H9 (cell line): ENCODE results near the gene PRICKLE1. TPM values are rescaled to one million over a fixed set of nuclear protein-coding genes. Genes with fewer than 3 reads are reported as not detected.

Experiments used
- DNase-seq: peaks from one replicate; pipeline ENCODE4 v3.0.0-alpha.2; 2017
- H2AFZ ChIP-seq: one replicate; pipeline ENCODE4 v1.6.1; 2013; ENCODE audit warnings: mild to moderate bottlenecking, low read length, control low read depth, moderate library complexity
- H2AK5ac ChIP-seq: 2 replicates; pipeline ENCODE4 v1.6.1; 2013; ENCODE audit warnings: low read length, control low read depth, mixed read lengths; ENCODE audit not compliant: insufficient read length
- H2BK120ac ChIP-seq: one replicate; pipeline ENCODE4 v1.6.1; 2013; ENCODE audit warnings: low read depth, mild to moderate bottlenecking, low read length, control low read depth, inconsistent platforms; ENCODE audit not compliant: poor library complexity, severe bottlenecking
- H2BK12ac ChIP-seq: 2 replicates; pipeline ENCODE4 v1.6.1; 2013; ENCODE audit warnings: low read length, control low read depth, mixed read lengths, low read depth; ENCODE audit not compliant: insufficient read length
- H2BK15ac ChIP-seq: 2 replicates; pipeline ENCODE4 v1.6.1; 2013; ENCODE audit warnings: low read depth, low read length, control low read depth
- H2BK20ac ChIP-seq: one replicate; pipeline ENCODE4 v1.6.1; 2013; ENCODE audit warnings: low read depth, mild to moderate bottlenecking, low read length, control low read depth, inconsistent platforms; ENCODE audit not compliant: poor library complexity, severe bottlenecking
- H2BK5ac ChIP-seq: 2 replicates; pipeline ENCODE4 v1.6.1; 2013; ENCODE audit warnings: low read length, control low read depth, mixed read lengths; ENCODE audit not compliant: insufficient read length
- H3K14ac ChIP-seq: 2 replicates; pipeline ENCODE4 v1.6.1; 2013; ENCODE audit warnings: low read length, control low read depth; ENCODE audit not compliant: insufficient read depth
- H3K18ac ChIP-seq: 2 replicates; pipeline ENCODE4 v1.6.1; 2013; ENCODE audit warnings: low read depth, mild to moderate bottlenecking, mixed read lengths, low read length, control low read depth; ENCODE audit not compliant: insufficient read length
- H3K23ac ChIP-seq: 2 replicates; pipeline ENCODE4 v1.6.1; 2013; ENCODE audit warnings: low read length, control low read depth, mixed read lengths, low read depth; ENCODE audit not compliant: insufficient read length
- H3K23me2 ChIP-seq: 2 replicates; pipeline ENCODE4 v1.6.1; 2013; ENCODE audit warnings: low read depth, mild to moderate bottlenecking, mixed read lengths, low read length, control low read depth; ENCODE audit not compliant: insufficient read length, poor library complexity, severe bottlenecking
- H3K27ac ChIP-seq: 2 replicates; pipeline ENCODE4 v1.5.1; 2013; ENCODE audit warnings: low read length, control low read depth, mixed read lengths, low read depth; ENCODE audit not compliant: insufficient read length
- H3K27me3 ChIP-seq: 2 replicates; pipeline ENCODE4 v1.6.1; 2013; ENCODE audit warnings: low read length, control low read depth, inconsistent platforms; ENCODE audit not compliant: insufficient read depth
- H3K4ac ChIP-seq: 2 replicates; pipeline ENCODE4 v1.6.1; 2013; ENCODE audit warnings: low read depth, mild to moderate bottlenecking, control low read depth, inconsistent platforms, low read length, moderate library complexity
- H3K4me1 ChIP-seq: 2 replicates; pipeline ENCODE4 v1.6.1; 2013; ENCODE audit warnings: low read length, control low read depth, inconsistent platforms; ENCODE audit not compliant: insufficient read depth
- H3K4me2 ChIP-seq: 2 replicates; pipeline ENCODE4 v1.6.1; 2013; ENCODE audit warnings: low read length, control low read depth, mixed read lengths; ENCODE audit not compliant: insufficient read length, insufficient read depth
- H3K56ac ChIP-seq: 2 replicates; pipeline ENCODE4 v1.6.1; 2013; ENCODE audit warnings: low read depth, mild to moderate bottlenecking, mixed read lengths, low read length, control low read depth; ENCODE audit not compliant: insufficient read length
- H3K79me1 ChIP-seq: 2 replicates; pipeline ENCODE4 v1.6.1; 2013; ENCODE audit warnings: low read depth, mild to moderate bottlenecking, moderate library complexity, low read length, control low read depth, inconsistent platforms; ENCODE audit not compliant: insufficient read depth, poor library complexity, severe bottlenecking
- H3K79me2 ChIP-seq: 2 replicates; pipeline ENCODE4 v1.6.1; 2013; ENCODE audit warnings: low read length, control low read depth, inconsistent platforms; ENCODE audit not compliant: insufficient read depth
- H3K9ac ChIP-seq: 2 replicates; pipeline ENCODE4 v1.6.1; 2013; ENCODE audit warnings: low read length, control low read depth, mixed read lengths; ENCODE audit not compliant: insufficient read length; ENCODE audit errors: extremely low read depth
- H3K9me3 ChIP-seq: one replicate; pipeline ENCODE4 v1.6.1; 2013; ENCODE audit warnings: low read depth, low read length, inconsistent platforms; ENCODE audit not compliant: control insufficient read depth
- H3T11ph ChIP-seq: one replicate; pipeline ENCODE4 v1.6.1; 2013; ENCODE audit warnings: mild to moderate bottlenecking, low read length, control low read depth, inconsistent platforms
- H4K20me1 ChIP-seq: one replicate; pipeline ENCODE4 v1.6.1; 2013; ENCODE audit not compliant: control insufficient read depth, insufficient read length, insufficient read depth
- H4K5ac ChIP-seq: 2 replicates; pipeline ENCODE4 v1.6.1; 2013; ENCODE audit warnings: low read depth, mild to moderate bottlenecking, mixed read lengths, low read length, control low read depth; ENCODE audit not compliant: insufficient read length
- H4K8ac ChIP-seq: replicated peaks from 2 replicates; pipeline ENCODE4 v1.6.1; 2013; ENCODE audit warnings: low read length, control low read depth, mixed read lengths, low read depth; ENCODE audit not compliant: insufficient read length
- H4K91ac ChIP-seq: 2 replicates; pipeline ENCODE4 v1.6.1; 2013; ENCODE audit warnings: low read depth, mild to moderate bottlenecking, moderate library complexity, mixed read lengths, low read length, control low read depth; ENCODE audit not compliant: insufficient read length
- H3K27ac Mint-ChIP-seq, 3 experiments: 2 replicates in 2 of 3; 3 replicates in 1 of 3; pipeline ENCODE4 v1.8.0; 2020 to 2021; ENCODE audit warnings: mixed read lengths in 3 of 3, mild to moderate bottlenecking in 1 of 3, moderate library complexity in 1 of 3
- H3K27me3 Mint-ChIP-seq: 2 replicates; pipeline ENCODE4 v1.8.0; 2021; ENCODE audit warnings: low read depth, mild to moderate bottlenecking, moderate library complexity, mixed read lengths
- H3K36me3 Mint-ChIP-seq, 3 experiments: 2 replicates in 2 of 3; 3 replicates in 1 of 3; pipeline ENCODE4 v1.8.0; 2020 to 2021; ENCODE audit warnings: low read depth in 3 of 3, mixed read lengths in 3 of 3; ENCODE audit not compliant: insufficient read depth in 1 of 3
- H3K4me1 Mint-ChIP-seq, 2 experiments: 2 replicates each; pipeline ENCODE4 v1.8.0; 2020; ENCODE audit warnings: mixed read lengths in 2 of 2
- H3K4me3 Mint-ChIP-seq, 2 experiments: 2 replicates in 1 of 2; 3 replicates in 1 of 2; pipeline ENCODE4 v1.8.0; 2020 to 2021; ENCODE audit warnings: mild to moderate bottlenecking in 2 of 2, mixed read lengths in 2 of 2, moderate library complexity in 1 of 2
- H3K9me3 Mint-ChIP-seq, 2 experiments: 2 replicates in 1 of 2; 3 replicates in 1 of 2; pipeline ENCODE4 v1.8.0; 2020; ENCODE audit warnings: mild to moderate bottlenecking in 2 of 2, mixed read lengths in 2 of 2, moderate library complexity in 1 of 2
- CTCF ChIP-seq: fragments of 200-600 bp; sonication (generic); conservative IDR thresholded peaks from 3 replicates; pipeline ENCODE4 v1.8.0; 2021; ENCODE audit warnings: antibody characterized with exemption, mild to moderate bottlenecking
- WGBS: extraction: QIAGEN DNeasy Blood & Tissue Kit; methylation state at CpG from one replicate; pipeline ENCODE4 v1.1.7; 2013; ENCODE audit warnings: missing lambda C conversion rate, low lambda C conversion rate, mixed read lengths; ENCODE audit not compliant: insufficient read length; ENCODE audit errors: extremely low coverage; 5-methylcytosine and 5-hydroxymethylcytosine counted together
- total RNA-seq: library from RNA; stranded (reverse); gene quantifications from 2 replicates; pipeline ENCODE4 v1.2.1, GENCODE V29; 2021

The PRICKLE1 gene
- total RNA-seq, 1 experiment from 2014 or later = 20.5 TPM

- H3K4me1 Mint-ChIP-seq = peaks cover 8 to 13% of the 10 kb centered on the region in 2 experiments
- H2BK20ac ChIP-seq = no peak overlapping the region
- WGBS = no CpG with 5 or more reads among the region's 1 CpG
These were observed 40.8 kb upstream of the PRICKLE1 start for GRCh38 chr12:42630314-42630713.

More at GRCh38 chr12:42630314-42630713, 40.8 kb upstream of the PRICKLE1 start:
- no peak overlapping the region for H4K91ac ChIP-seq
- no peak overlapping the region for H3K9ac ChIP-seq
- no peaks in the 10 kb centered on the region for H3K79me2 ChIP-seq
- no peak overlapping the region for H3K27ac ChIP-seq
- H3K4me3 Mint-ChIP-seq = no peak overlapping the region
- TF ChIP-seq CTCF = no peak
- no peak overlapping the region for H3K4ac ChIP-seq
- no peaks in the 10 kb centered on the region for H4K20me1 ChIP-seq
- no peak overlapping the region for H3K27ac Mint-ChIP-seq
- H3K27me3 Mint-ChIP-seq = no peaks in the 10 kb centered on the region; the same call in 1 of the 2 replicates
- no peaks in the 10 kb centered on the region for H3K9me3 ChIP-seq
- H2BK15ac ChIP-seq = no peak overlapping the region
- no peak overlapping the region for H3K23ac ChIP-seq
- H3K4me2 ChIP-seq = no peak overlapping the region
- H4K5ac ChIP-seq = no peak overlapping the region
- no peak overlapping the region for H2BK5ac ChIP-seq
- DNase-seq = no peak
- H3K14ac ChIP-seq = no peak overlapping the region
- no peak overlapping the region for H4K8ac ChIP-seq
- H3T11ph ChIP-seq = no peak overlapping the region
- no peak overlapping the region for H2AK5ac ChIP-seq
- no peaks in the 10 kb centered on the region for H3K23me2 ChIP-seq
- H3K27me3 ChIP-seq = no peaks in the 10 kb centered on the region
- H3K18ac ChIP-seq = no peak overlapping the region
- no peaks in the 10 kb centered on the region for H3K79me1 ChIP-seq
- H3K56ac ChIP-seq = no peak overlapping the region
- no peaks in the 10 kb centered on the region for H3K4me1 ChIP-seq
- peaks cover 0 to 2% (median 0%) of the 10 kb centered on the region in 3 experiments; a peak in 1 of 7 replicates for H3K36me3 Mint-ChIP-seq
- H2BK120ac ChIP-seq = no peak overlapping the region
- H3K9me3 Mint-ChIP-seq = no peaks in the 10 kb centered on the region
- no peak overlapping the region for H2BK12ac ChIP-seq
- no peak overlapping the region for H2AFZ ChIP-seq
